ELR (cell line): Measurements from ENCODE around the gene NPEPL1.
"Not testable (repeated sequence)": the region's sequence is repeated elsewhere in the genome, so short reads cannot be mapped to it uniquely, and the experiment has no call there.

ENCODE experiments used
- DNase-seq: peaks from one replicate; pipeline ENCODE4 v3.0.0-alpha.2; 2015; ENCODE audit warnings: low read depth

Gene NPEPL1, protein sequence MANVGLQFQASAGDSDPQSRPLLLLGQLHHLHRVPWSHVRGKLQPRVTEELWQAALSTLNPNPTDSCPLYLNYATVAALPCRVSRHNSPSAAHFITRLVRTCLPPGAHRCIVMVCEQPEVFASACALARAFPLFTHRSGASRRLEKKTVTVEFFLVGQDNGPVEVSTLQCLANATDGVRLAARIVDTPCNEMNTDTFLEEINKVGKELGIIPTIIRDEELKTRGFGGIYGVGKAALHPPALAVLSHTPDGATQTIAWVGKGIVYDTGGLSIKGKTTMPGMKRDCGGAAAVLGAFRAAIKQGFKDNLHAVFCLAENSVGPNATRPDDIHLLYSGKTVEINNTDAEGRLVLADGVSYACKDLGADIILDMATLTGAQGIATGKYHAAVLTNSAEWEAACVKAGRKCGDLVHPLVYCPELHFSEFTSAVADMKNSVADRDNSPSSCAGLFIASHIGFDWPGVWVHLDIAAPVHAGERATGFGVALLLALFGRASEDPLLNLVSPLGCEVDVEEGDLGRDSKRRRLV

GRCh38 chr20:58692579-58693225, at the start of gene NPEPL1:
Gene NPEPL1 (plus strand): TSS chr20:58692800. CDS start chr20:58692901, 101 bp downstream.
- DNase-seq = peak; percentile 87

DNA sequence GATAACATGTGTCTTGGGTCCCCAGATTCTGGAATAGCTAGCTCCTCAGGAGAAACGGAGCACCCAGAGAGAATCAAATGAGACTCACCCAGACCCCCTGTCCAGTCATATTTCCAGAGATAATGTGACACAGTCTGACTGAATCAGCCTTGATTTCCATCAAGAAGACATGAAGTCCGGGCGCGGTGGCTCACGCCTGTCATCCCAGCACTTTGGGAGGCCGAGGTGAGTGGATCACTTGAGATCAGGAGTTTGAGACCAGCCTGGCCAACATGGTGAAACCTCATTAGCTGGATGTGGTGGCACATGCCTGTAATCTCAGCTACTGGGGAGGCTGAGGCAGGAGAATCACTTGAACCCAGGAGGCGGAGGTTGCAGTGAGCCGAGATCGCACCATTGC, 49.7 kb upstream of the NPEPL1 start:
- not testable (repeated sequence) for DNase-seq

GRCh38 chr20:58645412-58645968, 47.1 kb upstream of the NPEPL1 start:
- peak; percentile 73 for DNase-seq

DNA sequence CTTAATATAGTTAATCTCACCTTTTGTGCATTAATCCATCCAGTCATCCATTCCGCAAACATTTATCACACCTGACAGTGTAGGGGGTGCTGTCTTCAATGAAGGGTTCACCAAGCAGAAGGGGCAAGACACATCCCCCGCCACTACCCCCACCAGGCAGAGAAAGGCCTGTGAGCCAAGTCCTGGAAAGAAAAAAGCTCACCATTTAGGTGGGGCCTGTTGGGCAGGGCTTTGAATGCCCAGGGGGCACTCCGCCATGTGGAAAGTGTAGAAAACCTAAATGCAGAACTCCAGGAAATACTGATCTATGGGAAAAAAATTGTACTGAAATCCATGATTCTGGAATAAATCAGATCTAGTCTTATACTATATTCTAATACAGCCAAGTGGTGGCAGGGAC, 46.3 kb upstream of the NPEPL1 start:
- DNase-seq = no peak

GRCh38 chr20:58646703-58647102, 45.9 kb upstream of the NPEPL1 start:
- DNase-seq = no peak

- DNase-seq = no peak
Measured at GRCh38 chr20:58647162-58647795, 45.3 kb upstream of the NPEPL1 start.

DNA sequence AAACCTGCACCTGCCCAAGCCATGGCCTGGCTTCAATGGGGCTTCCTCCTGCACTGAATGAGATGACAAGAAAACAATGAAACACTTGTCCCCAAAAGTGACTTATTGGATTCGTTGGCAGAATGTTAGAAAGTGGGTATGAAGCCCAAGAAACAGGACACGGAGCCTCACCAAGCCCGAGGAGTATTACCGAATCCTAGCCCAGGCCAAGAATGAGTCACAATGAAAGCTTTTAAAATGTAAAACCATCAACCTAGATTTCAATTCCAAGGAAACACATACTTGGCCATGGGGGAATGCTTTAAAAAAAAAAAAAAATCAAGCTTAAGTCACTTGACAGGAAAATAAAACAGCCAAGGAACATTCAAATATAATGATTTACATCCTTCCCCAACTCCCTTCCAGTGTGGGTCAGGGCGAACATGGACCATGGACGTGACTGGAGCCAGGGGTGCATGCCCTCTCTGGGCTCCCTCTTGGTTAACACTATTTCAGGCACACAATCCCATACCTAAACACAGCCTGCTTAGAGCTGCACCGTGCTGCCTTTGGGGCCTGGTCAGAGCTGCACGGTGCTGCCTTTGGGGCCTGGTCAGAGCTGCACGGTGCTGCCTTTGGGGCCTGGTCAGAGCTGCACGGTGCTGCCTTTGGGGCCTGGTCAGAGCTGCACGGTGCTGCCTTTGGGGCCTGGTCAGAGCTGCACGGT, 44.7 kb upstream of the NPEPL1 start:
- peak; percentile 70 for DNase-seq

GRCh38 chr20:58648502-58648825, 44.1 kb upstream of the NPEPL1 start:
- not testable (repeated sequence) for DNase-seq

DNA sequence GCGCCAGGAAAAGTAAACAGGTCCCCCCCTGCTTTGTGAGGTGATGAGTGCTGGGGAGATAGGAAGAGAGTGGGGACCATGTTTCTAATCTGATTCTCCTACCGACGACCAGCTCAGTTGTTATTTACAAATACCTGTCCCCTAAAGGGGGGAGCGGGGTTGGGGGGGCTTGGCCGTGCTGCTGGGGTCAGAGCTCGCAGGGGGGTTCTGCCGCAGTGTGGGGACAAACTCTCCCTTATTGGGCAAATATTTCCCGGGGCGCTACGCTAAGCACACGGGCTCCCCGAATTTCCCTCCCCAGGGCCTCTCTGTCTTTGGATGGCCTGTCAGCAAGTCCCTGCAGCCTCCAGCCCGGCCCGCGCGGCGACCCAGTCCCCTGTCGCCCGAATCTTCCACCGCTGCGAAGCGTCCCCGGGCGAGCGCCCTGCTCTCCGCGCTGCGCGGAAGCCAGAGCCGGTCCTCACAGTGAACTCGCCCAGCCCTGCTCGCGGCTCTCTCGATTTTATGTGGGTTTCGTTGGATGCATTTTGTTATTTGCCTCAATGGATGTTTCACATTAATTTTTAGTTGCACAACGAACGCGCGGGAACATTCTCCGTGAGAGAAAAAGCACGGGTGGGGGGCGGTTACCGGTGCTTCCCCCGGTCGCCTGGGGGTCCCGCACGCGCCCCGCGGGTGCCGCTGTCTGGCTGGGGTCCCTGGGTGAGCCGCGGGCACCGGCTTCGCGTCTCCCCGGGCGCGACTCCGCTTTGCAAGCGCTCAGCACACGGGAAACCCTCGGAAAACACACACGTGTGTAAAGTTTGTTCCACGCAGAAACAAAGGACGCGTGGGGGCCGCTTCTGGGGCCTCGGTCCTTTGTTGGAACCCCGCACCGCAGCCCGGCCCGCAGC, 43.1 kb upstream of the NPEPL1 start:
- no peak for DNase-seq

- DNase-seq = peak; percentile 43
Measured at GRCh38 chr20:58650181-58650775, 42.3 kb upstream of the NPEPL1 start.

DNA sequence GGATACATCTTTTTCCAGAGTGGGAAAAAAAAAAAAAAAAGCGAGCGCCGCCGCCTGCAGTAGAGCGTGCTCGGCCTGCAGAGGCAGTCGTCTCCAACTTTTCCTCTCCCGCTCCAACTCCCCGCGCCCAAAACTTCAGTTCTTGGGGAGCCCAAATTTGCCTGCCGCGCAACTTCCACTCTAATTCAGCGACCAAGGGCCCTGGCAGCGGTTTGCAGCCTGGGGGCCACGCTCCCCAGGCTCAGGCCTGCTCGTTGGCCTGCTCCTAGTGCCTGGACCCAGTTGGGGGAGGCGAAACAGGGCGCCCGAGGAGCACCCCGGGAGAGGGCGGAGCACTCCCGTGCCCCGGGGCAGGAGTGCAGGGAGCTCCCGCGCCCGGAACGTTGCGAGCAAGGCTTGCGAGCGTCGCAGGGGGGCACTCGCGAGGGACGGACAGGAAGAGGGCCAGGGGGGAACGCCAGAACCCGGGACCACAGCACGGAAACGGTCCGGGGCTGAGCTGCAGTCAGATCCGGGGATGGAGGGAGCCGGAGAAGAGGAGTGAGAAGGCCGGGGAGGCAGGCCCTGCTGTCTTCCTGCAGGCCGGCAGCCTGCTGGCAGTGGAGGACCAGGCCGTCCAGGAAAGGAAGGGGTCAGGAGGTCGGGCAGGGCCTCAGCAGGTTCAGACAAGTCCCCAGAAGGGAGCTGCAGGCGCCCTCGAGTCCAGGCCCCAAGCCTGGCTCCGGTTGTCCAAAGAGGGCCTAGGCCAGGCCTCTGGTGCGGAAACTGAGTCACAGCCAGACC, 41.6 kb upstream of the NPEPL1 start, which contains the start of gene STX16:
Gene STX16 (plus strand): TSS at position 508 of the 783 bp plus-strand sequence. CDS start 724 bp downstream, outside the sequence.
- peak; percentile 99 for DNase-seq

- DNase-seq = no peak
Measured at GRCh38 chr20:58651559-58651945, 41.0 kb upstream of the NPEPL1 start.

GRCh38 chr20:58651946-58652605, 40.5 kb upstream of the NPEPL1 start:
- peak; percentile 86 for DNase-seq

GRCh38 chr20:58652606-58653294, 39.9 kb upstream of the NPEPL1 start:
- DNase-seq = peak; percentile 59

GRCh38 chr20:58654337-58654736, 38.3 kb upstream of the NPEPL1 start:
- no peak for DNase-seq

- no peak for DNase-seq
Measured at GRCh38 chr20:58655328-58656107, 37.1 kb upstream of the NPEPL1 start.

DNA sequence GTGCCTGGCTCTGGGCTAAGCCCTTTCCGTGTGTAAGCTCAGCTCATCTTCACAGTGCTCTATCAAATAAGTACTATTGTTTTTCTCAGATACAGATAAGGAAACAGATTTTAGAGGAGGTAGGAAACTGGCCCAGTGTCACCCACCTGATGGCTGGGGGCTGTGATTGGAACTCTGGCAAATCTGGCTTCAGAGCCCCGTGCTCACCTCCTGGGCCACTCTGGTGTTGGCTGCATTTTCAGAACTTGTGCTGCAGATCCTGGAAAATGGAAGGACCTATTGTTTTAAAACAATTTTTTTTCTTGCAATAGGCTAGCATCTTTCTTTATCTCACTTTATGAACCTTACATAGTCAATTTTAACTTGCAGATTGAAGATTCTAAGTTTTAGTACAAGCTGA, 35.8 kb upstream of the NPEPL1 start:
- DNase-seq = no peak

- DNase-seq = no peak
Measured at GRCh38 chr20:58657262-58657661, 35.3 kb upstream of the NPEPL1 start.
